OCI-LY1 (cell line): Measurements from ENCODE around the gene TECPR2.

Experiments used
- EZH2 ChIP-seq: fragments of 200-600 bp; sonication (generic), shearing (Covaris generic); IDR thresholded peaks from 2 replicates; pipeline ENCODE4 v1.8.0; 2017; ENCODE audit warnings: borderline replicate concordance, mixed run types, mild to moderate bottlenecking, antibody characterized with exemption, low read length, moderate library complexity, mixed read lengths
- TF ChIP-seq, protein P1 (sequence below): fragments of 200-600 bp; sonication (generic), shearing (Covaris generic); IDR thresholded peaks from 2 replicates; pipeline ENCODE4 v1.5.1; 2017; ENCODE audit warnings: mild to moderate bottlenecking, antibody characterized with exemption, low read length, moderate library complexity, mixed read lengths

DNA sequence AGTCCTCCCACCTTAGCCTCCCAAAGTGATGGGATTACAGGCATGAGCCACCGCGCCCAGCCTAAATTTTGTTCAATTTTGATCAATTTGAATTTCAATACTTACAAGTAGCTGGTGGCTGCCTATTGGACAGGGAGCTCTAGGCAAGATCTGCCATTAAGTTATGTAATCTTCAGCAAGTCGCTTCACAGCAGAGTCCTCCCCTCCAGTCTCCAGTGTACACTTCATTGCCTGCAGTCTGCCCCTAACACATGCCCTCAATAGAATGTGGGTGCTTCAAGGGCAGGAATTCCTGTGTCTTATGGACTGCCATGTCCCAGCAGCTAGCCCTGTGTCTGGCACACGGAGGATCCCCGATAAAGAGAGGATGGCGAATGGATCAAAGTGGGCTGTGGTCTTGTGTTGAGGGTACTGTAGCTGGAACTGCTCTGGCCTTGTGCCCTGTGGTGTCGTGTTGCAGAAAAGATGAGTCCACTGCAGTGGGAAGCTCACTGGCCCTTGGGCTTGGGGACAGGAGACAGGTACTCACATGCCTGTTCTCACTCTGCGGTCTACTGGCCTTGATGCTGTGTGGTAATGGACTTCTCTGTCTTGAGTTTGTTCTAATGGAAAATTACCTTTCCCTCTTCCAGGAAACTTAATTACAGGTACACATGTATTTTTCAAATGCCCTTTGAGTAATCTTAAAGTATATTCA is 67.6 kb downstream of the TECPR2 start:
- TF ChIP-seq, protein P1, sequence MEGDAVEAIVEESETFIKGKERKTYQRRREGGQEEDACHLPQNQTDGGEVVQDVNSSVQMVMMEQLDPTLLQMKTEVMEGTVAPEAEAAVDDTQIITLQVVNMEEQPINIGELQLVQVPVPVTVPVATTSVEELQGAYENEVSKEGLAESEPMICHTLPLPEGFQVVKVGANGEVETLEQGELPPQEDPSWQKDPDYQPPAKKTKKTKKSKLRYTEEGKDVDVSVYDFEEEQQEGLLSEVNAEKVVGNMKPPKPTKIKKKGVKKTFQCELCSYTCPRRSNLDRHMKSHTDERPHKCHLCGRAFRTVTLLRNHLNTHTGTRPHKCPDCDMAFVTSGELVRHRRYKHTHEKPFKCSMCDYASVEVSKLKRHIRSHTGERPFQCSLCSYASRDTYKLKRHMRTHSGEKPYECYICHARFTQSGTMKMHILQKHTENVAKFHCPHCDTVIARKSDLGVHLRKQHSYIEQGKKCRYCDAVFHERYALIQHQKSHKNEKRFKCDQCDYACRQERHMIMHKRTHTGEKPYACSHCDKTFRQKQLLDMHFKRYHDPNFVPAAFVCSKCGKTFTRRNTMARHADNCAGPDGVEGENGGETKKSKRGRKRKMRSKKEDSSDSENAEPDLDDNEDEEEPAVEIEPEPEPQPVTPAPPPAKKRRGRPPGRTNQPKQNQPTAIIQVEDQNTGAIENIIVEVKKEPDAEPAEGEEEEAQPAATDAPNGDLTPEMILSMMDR: no peak
- no peak for TF ChIP-seq EZH2
